HTERT RPE-1 (cell line): Measurements from ENCODE around the gene IGSF21.
"Not testable (repeated sequence)": the region's sequence is repeated elsewhere in the genome, so short reads cannot be mapped to it uniquely, and the experiment has no call there.

ENCODE experiments used
- in situ Hi-C: fragments of 300-500 bp; cut with MboI; formaldehyde crosslinking; loops from 4 replicates; pipeline ENCODE4 v1.14.3; 2020; ENCODE audit warnings: low sequenced_read_pairs

IGSF21 gene

GRCh38 chr1:18144916-18145647 is 37.5 kb downstream of the IGSF21 start:
- in situ Hi-C loops = no loop called here

DNA sequence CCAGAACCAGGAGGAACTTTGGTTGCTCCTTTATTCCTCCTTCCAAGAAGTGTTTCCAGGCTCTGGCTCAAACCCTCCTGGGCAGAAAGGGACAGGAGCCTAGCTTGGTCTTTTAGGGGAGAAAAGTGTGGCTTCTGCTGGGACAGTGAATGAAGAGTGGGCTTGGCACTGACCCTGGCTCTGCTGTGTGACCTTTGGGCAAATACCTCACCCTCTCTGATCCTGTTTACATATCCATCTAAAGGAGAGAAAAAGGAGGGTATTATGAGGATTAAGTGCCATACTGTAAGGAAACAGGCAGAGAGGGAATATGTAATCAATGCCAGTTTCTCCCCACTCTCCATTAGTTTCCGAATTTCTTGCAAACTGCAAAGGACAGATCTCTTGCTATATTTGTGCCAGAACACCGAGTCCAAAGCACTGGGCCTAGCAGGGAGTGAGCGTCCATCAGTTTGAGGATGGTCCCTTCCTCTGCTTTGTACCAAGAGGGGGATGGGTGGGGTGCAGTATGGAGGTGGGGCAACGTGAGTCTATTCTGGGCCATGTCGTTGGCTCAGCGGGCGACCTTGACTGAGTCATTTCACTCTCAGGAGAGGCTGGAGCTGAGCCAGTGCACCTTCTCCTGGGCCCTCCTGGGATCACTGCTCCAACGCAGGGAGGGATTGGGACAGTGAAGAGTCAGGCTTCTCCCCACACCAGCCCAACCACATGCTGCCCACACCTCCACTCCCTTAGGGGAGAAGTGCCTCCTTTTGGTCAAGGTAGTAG is 38.4 kb downstream of the IGSF21 start:
- in situ Hi-C loops = no loop called here

GRCh38 chr1:18146886-18147285 is 39.3 kb downstream of the IGSF21 start:
- in situ Hi-C loops = no loop called here

DNA sequence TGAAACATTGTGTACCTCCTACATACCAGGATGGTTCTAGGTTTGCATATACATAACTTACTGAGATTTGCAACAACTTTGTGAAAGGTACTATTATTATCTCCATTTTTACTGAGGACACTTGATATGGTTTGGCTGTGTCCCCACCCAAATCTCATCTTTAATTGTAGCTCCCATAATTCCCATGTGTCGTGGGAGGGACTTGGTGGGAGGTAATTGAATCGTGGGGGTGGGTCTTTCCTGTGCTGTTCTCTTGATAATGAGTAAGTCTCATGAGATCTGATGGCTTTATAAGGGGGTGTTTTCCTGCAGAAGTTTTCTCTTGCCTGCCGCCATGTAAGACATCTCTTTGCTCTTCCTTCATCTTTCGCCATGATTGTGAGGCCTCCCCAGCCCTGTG is 40.1 kb downstream of the IGSF21 start:
- in situ Hi-C loops = no loop called here

DNA sequence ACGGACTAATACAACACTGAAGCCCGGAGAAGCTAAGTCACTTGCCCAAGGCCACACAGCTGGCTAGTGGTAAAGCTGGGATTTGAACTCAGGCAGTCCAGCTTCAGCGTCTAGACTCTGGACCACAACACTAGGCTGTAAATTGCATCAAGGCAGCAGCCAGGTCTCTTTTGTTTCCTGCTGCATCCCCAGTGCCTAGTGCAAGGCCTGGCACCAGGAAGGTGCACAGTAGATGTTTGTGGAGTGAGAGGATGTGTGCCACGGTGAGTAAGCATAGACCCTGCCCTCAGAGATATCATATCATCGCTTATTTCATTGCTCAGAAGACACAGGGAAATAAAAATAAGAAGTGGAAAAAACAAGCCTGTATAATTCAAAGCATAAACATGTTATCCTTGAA is 40.9 kb downstream of the IGSF21 start:
- in situ Hi-C loops = no loop called here

GRCh38 chr1:18149027-18149641 is 41.5 kb downstream of the IGSF21 start:
- in situ Hi-C loops = no loop called here

DNA sequence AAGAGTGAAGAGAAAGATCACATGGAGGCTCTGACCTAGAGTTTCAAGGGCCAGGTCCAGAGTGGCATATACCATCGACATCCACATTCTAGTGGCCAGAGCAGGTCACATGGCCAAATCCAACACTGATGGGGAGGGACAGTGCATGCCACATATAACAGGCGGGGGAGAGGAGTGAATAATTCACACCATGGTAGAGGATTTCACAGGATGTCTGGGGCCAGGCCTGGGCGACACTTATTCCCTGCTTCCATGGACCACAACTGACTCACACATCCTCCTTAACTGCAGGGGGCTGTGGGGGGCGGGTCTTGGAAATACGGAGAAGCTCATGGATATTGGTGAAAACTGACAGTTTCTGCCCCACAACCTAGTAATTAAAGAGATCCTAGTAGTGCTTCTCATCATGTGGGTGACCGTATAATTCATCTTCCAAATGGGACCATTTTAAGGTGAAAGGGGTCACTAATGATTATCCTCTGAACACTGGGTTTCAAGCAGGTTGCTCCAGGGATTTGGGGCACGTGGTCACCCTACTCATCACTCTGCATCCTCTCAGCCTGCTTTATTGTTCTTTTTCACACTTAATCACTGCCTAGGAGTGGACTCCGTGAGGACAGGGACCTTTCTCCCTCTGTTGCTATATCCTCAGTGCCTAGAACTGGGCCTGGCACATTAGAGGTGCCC is 44.0 kb downstream of the IGSF21 start:
- in situ Hi-C loops = no loop called here

DNA sequence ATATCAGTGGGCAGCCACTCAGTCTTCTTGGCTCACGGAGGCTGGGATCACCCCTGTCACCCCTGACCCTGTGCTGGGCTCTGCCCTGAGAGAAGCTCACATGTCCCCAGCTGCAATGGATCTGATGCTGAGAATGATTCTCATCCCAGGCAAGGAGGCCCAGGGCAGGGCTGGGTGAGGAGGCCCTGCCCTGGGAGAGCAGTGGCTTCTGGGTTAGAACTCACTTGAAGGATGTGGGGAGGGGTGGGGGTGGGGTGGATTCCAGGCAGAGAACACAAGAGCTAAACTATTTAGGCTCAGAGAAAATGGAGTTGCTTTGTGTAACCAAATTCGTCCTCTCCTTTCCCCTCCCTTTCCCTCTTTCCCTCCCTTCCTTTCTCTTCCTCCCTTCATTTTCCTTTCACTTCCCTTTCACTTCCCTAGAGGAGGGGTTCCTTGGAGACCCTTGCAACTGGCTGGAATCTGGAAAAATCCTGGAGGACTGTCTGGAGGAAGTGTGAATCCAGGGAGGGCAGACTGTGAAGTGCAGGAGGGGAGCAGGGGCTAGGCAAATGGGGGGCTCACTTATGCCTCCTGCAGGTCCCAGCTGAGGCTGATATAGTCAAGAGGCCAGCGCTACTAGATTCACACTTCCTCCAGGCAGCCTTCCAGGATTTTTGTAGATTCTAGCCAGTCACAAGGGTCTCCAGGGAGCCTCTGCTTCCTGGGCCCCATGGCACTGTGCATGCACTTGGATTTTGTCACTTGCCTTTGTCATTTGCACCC is 47.0 kb downstream of the IGSF21 start:
- in situ Hi-C loops = no loop called here

DNA sequence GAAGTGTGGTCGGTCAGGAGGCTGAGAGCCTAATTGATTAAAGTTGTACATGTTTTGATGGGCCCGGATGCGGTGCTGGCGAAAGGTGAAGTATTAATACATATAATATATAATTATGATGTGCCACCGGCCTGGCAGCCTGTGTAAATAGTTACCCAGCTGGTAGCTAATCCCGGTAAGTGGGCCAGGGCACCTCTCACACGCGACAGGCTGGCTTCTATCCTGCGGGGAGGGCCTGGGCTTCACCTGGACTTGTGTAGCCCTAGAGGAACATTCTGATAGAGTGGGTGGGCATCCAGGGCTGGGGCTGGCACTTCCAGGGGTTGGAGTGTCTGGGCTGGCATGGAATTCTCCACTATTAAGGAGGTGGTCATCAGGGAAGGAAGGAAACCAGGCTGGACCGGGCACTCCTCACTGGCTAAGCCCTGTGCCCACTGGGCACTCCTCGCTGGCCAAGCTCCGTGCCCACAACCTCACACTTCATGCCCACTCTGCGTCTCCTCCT is 48.3 kb downstream of the IGSF21 start:
- in situ Hi-C loops = no loop called here

DNA sequence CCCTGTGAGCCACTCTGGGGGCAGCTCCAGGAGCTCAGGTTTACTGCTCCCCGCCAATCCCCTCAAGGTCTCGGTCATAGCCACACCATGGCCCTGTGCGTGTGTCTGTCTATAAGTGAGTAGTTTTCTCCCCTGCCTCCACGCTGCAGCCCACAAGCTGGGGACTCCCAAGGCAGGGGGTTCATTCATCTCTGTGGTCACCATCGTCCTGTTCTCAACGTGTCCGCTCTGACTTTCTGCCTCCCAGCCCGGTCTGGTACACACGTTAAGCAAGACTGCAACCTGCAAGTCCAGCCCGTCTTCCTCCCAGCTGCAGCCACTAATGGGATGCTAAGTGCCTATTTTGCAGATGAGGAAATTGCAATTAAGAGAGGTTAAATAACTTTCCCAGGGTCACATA is 49.8 kb downstream of the IGSF21 start:
- in situ Hi-C loops = no loop called here

- in situ Hi-C loops = no loop called here
Measured at GRCh38 chr1:18157968-18158367, 50.4 kb downstream of the IGSF21 start.

DNA sequence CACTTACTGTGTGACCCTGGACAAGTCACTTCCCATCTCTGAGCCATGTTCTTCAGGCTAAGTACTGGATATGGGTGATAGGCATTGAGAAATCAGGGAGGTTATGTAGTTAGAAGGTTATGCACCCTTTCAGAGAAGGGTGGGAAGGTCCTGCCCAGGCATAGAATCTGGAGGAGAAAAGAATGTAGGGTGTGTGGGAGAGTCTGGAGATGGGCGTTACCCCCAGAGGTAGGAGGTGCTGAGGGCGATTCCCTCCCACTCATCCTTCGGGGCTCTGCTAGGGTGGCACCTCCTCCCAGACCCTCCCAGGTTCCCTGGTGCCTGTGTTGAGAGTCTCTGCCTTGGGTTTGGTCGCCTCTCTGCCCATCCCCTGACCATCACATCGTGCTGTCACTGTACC is 51.1 kb downstream of the IGSF21 start:
- in situ Hi-C loops = no loop called here

- in situ Hi-C loops = no loop called here
Measured at GRCh38 chr1:18160290-18160942, 52.8 kb downstream of the IGSF21 start.

- in situ Hi-C loops = no loop called here
Measured at GRCh38 chr1:18161690-18162089, 54.1 kb downstream of the IGSF21 start.

- in situ Hi-C loops = not testable (repeated sequence)
Measured at GRCh38 chr1:18165640-18166039, 58.0 kb downstream of the IGSF21 start.

DNA sequence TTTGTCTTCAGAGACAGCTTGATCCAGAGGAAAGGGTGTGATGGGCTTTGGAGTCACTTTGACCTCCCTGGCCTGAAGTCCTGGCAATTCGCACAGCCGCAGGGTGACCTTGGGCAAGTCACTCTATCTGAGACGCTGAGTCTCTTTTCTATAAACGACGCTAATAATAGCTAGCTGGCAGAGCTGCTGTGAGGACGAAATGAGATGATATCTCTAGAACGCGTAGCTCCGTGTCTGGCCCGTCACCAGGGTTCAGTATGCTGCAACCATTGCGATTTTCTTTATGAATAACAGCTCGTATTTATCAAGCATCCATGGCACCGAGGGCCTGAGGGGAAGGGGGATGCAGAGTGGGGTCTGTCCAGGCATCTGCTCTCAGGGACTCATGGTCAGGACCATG is 58.7 kb downstream of the IGSF21 start:
- in situ Hi-C loops = no loop called here

DNA sequence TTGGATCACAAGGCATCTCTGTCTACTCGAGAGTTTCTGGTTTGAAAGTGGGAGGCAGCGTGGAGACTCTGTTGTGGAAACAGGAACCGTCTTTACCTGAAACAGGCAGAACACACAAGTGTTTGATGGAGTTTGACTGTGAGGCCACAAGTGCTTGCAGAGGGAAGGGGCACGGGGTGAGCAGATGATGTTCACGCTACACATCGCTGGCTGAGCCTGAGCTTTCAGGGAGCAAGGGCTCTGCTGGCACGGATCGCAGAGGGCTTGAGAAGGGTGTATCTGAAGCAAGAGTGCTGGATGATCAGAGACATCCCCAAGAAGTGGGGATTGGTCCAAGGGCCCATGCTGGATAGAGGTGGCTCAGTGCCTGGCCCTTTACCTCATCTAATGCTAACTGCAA is 59.3 kb downstream of the IGSF21 start:
- in situ Hi-C loops = no loop called here

DNA sequence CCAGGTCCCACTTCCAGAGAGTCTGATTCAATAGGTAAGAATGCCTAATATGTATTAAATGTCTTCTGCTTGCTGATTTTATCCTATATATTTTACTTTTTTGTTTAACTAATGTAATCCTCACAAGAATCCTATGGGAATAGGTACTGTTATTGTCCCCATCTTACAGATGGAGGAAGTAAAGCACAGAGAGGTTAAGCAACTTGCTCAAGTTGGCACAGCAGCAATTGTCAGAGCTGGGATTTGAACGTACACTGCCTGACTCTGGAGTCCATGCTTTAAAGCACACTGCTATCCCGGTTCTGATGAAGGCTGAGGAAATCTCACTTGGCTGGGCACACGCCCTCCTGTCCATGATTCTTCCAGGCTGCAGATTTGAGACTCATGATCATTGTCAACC is 62.8 kb downstream of the IGSF21 start:
- in situ Hi-C loops = no loop called here

DNA sequence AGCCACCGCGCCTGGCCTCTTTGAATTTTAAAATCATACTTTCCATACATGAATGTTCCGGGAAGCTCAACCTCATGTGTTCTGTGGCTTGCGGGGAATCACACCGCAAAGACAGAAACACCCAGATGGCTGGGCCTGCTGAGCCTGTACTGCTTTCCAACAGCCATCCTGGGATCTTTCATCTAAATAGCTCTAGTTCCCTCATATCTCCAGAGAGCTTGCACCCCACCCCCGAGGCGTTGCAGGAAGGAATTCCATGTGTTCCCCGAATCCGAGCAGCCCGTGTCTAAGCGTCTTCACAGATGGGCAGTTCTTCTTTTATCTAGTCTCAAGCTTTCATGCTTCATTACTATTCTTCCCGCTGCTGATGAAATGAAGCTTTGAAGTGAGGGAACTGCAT is 66.4 kb downstream of the IGSF21 start:
- in situ Hi-C loops = no loop called here

GRCh38 chr1:18175051-18175450 is 67.5 kb downstream of the IGSF21 start:
- in situ Hi-C loops = no loop called here
